ENCODE data around the gene VTN.

DNA sequence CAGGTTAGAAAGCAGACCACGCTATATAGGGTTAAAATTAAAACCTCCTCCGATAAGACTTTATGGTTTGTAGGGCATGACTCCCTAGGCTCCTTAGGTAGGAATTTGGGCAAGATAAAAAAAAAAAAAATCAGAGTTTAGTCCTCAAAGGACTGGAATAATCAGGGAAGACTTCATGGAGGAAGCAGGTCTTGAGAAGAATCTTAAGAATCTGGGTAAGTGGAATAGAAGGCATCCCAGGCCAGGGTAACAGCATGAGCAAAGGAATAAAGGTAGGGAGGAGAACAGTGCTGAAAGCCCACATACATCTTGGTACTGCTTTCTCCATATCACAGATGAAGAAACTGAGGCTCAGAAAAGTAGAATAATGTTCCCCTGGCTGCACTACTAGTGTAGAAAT, 20.5 kb upstream of the VTN start:
- TF ChIP-seq, protein P1, sequence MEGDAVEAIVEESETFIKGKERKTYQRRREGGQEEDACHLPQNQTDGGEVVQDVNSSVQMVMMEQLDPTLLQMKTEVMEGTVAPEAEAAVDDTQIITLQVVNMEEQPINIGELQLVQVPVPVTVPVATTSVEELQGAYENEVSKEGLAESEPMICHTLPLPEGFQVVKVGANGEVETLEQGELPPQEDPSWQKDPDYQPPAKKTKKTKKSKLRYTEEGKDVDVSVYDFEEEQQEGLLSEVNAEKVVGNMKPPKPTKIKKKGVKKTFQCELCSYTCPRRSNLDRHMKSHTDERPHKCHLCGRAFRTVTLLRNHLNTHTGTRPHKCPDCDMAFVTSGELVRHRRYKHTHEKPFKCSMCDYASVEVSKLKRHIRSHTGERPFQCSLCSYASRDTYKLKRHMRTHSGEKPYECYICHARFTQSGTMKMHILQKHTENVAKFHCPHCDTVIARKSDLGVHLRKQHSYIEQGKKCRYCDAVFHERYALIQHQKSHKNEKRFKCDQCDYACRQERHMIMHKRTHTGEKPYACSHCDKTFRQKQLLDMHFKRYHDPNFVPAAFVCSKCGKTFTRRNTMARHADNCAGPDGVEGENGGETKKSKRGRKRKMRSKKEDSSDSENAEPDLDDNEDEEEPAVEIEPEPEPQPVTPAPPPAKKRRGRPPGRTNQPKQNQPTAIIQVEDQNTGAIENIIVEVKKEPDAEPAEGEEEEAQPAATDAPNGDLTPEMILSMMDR (IDR thresholded peaks at IDR 0.05) = no peak
- no peak for TF ChIP-seq POLR2A (IDR thresholded peaks at IDR 0.05)
